Ovary (tissue), 3 donors: ENCODE results near the gene RBFOX2.

ENCODE experiments used
- EP300 ChIP-seq: sonication (generic); formaldehyde crosslinking; IDR thresholded peaks from one replicate; pipeline ENCODE4 v1.6.1; 2017; ENCODE audit warnings: antibody characterized with exemption
- POLR2A ChIP-seq: fragments of 450-650 bp; IDR thresholded peaks from one replicate; pipeline ENCODE4 v1.6.1; 2017; ENCODE audit warnings: antibody characterized with exemption, mild to moderate bottlenecking, moderate library complexity
- TF ChIP-seq, protein P1 (sequence below), 3 donors: fragments of 450-650 bp in 2 of 3; fragments of 200-600 bp in 1 of 3; IDR thresholded peaks; one replicate each; pipeline versions ENCODE4 v1.5.1 to v1.8.0; 2016 to 2022; ENCODE audit warnings: antibody characterized with exemption in 3 of 3, mild to moderate bottlenecking in 1 of 3
- donor health status: DM: no; HTN: no; CAD: no.

DNA sequence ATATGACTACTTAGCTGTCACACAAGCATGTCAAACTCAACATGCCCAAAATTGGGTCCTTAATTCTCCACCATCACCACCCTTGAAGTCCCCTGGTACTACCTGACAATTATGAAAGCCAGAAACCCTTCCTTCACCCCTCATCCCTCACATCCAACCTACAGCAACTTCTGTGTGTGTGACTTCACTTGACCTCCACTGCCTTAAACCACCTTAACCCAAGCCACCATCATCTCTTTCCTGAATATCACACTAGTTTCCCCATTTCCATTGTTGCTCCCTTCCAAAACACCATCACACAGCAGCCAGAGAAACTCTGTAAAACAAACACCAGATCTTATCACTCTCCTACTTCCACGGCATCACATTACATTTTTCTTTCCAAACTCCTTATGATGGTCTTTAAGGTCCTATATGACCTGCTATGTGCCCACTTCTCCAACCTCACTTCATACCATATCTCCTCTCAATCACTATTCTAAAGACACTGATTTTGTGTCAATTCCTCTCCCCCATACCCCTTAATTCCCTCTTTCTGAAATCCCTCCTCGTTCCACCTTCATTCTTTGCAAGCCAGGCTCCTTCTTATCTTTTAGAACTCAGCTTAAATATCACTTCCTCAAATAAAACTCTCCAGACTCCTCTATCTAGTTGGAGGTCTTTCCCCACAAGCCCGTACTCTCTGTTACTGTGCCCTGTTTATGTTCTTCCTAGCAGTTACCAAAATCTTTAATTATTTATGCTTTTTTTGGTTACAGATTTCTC is 124.9 kb downstream of the RBFOX2 start:
- TF ChIP-seq, protein P1, sequence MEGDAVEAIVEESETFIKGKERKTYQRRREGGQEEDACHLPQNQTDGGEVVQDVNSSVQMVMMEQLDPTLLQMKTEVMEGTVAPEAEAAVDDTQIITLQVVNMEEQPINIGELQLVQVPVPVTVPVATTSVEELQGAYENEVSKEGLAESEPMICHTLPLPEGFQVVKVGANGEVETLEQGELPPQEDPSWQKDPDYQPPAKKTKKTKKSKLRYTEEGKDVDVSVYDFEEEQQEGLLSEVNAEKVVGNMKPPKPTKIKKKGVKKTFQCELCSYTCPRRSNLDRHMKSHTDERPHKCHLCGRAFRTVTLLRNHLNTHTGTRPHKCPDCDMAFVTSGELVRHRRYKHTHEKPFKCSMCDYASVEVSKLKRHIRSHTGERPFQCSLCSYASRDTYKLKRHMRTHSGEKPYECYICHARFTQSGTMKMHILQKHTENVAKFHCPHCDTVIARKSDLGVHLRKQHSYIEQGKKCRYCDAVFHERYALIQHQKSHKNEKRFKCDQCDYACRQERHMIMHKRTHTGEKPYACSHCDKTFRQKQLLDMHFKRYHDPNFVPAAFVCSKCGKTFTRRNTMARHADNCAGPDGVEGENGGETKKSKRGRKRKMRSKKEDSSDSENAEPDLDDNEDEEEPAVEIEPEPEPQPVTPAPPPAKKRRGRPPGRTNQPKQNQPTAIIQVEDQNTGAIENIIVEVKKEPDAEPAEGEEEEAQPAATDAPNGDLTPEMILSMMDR (IDR thresholded peaks at IDR 0.05): no peak
- TF ChIP-seq POLR2A: no peak
- TF ChIP-seq EP300: no peak
